ENCODE data around the gene KIZ. TPM values are rescaled to one million over a fixed set of nuclear protein-coding genes. Genes with fewer than 3 reads are reported as not detected.

Gene KIZ
- total RNA-seq, 1 donor from 2014 or later = 18.0 TPM

- CTCF ChIA-PET = no interaction called here
Observed at GRCh38 chr20:21273755-21274386, 148.0 kb downstream of the KIZ start.

GRCh38 chr20:21278829-21279228 lies 152.9 kb downstream of the KIZ start:
- intact Hi-C loops (cut with micrococcal nuclease) = no loop called here
- Mint-ChIP-seq H3K4me1 (no peaks in the 10 kb centered on the region), H3K4me3 (no peak overlapping the region), H3K27me3 (peaks cover 6% of the 10 kb centered on the region), H3K9me3 (peaks cover 3% of the 10 kb centered on the region), H3K27ac (no peak overlapping the region), H3K36me3 (ENCODE audit: low read depth) (no peaks in the 10 kb centered on the region)
- DNase-seq (no peak), ATAC-seq (ENCODE audit: low read depth) (no peak)
- ChIA-PET POLR2A (no interaction called here), CTCF (no interaction called here)
- TF ChIP-seq, protein P1, sequence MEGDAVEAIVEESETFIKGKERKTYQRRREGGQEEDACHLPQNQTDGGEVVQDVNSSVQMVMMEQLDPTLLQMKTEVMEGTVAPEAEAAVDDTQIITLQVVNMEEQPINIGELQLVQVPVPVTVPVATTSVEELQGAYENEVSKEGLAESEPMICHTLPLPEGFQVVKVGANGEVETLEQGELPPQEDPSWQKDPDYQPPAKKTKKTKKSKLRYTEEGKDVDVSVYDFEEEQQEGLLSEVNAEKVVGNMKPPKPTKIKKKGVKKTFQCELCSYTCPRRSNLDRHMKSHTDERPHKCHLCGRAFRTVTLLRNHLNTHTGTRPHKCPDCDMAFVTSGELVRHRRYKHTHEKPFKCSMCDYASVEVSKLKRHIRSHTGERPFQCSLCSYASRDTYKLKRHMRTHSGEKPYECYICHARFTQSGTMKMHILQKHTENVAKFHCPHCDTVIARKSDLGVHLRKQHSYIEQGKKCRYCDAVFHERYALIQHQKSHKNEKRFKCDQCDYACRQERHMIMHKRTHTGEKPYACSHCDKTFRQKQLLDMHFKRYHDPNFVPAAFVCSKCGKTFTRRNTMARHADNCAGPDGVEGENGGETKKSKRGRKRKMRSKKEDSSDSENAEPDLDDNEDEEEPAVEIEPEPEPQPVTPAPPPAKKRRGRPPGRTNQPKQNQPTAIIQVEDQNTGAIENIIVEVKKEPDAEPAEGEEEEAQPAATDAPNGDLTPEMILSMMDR (IDR thresholded peaks at IDR 0.05) = no peak

More at GRCh38 chr20:21273755-21274386, 148.0 kb downstream of the KIZ start:
- no peaks in the 10 kb centered on the region for H3K4me1 Mint-ChIP-seq
- ATAC-seq (ENCODE audit: low read depth) (no peak), DNase-seq (no peak)
- no peak overlapping the region for H3K4me3 Mint-ChIP-seq
- TF ChIP-seq, protein P1 (IDR thresholded peaks at IDR 0.05) = no peak
- no peak overlapping the region for H3K27ac Mint-ChIP-seq
- H3K9me3 Mint-ChIP-seq = no peaks in the 10 kb centered on the region
- peaks cover 9% of the 10 kb centered on the region for H3K27me3 Mint-ChIP-seq
- intact Hi-C loops (cut with micrococcal nuclease) = no loop called here
- POLR2A ChIA-PET = no interaction called here
- no peaks in the 10 kb centered on the region for H3K36me3 Mint-ChIP-seq (ENCODE audit: low read depth)

GRCh38 chr20:21279706-21280521 lies 154.0 kb downstream of the KIZ start:
- CTCF ChIA-PET = no interaction called here
- Mint-ChIP-seq H3K4me3 (no peak overlapping the region), H3K9me3 (peaks cover 3% of the 10 kb centered on the region), H3K36me3 (ENCODE audit: low read depth) (no peaks in the 10 kb centered on the region), H3K4me1 (no peaks in the 10 kb centered on the region), H3K27ac (no peak overlapping the region), H3K27me3 (peaks cover 9% of the 10 kb centered on the region)
- TF ChIP-seq, protein P1 (IDR thresholded peaks at IDR 0.05) = no peak
- no peak for DNase-seq
- intact Hi-C loops (cut with micrococcal nuclease) = no loop called here
- no peak for ATAC-seq (ENCODE audit: low read depth)
- POLR2A ChIA-PET = no interaction called here

DNA sequence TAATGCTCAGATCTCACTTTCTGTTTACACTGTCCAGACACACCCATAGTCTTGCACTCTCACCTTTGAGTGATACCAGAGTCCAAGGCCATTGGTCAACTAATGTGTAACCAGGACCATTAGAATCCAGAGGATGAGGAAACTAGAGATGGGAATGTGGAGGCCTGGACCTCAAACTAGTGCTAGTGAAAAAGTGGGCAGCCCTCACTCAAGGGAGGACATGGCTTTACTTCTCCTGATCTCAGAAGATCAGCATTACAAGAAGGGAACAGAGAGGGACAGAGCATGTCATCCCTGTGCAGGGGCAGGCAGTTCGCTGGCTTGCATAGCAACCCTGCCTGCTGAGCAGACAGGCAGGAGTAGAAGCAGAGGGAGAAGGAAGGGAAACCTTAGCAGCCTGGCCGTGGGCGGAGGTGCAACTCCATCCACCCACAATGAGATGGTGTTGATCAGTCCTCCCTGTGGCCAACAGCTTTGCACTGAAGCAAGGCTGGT lies 154.7 kb downstream of the KIZ start:
- ChIA-PET POLR2A (no interaction called here), CTCF (no interaction called here)
- TF ChIP-seq, protein P1 (IDR thresholded peaks at IDR 0.05) = no peak
- Mint-ChIP-seq H3K27ac (no peak overlapping the region), H3K4me1 (no peaks in the 10 kb centered on the region), H3K36me3 (ENCODE audit: low read depth) (no peaks in the 10 kb centered on the region), H3K27me3 (peaks cover 12% of the 10 kb centered on the region), H3K9me3 (peaks cover 4% of the 10 kb centered on the region), H3K4me3 (no peak overlapping the region)
- intact Hi-C loops (cut with micrococcal nuclease) = no loop called here
- ATAC-seq (ENCODE audit: low read depth) (no peak), DNase-seq (no peak)

DNA sequence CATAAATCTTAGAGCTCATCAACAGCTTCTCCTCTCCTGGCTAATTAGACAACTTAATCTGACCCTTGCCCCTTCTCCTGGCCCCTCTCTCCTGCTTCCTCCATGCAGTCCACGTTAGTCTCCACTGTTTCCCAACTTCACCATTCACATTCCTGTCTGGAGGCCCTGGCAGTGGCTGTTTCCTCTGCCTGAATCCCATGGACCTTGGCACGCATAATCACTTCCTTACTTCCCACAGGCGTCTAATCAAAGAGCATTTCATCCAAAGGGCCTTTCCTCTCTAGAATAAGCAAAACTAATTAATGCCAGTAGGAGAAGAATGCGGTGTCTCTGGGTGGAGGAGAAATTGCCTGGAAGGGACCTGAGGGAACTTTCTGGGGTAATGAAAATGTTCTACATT lies 160.9 kb downstream of the KIZ start:
- intact Hi-C loops (cut with micrococcal nuclease) = no loop called here
- DNase-seq (no peak), ATAC-seq (ENCODE audit: low read depth) (no peak)
- Mint-ChIP-seq H3K4me1 (no peaks in the 10 kb centered on the region), H3K27me3 (peaks cover 41% of the 10 kb centered on the region), H3K9me3 (peaks cover 9% of the 10 kb centered on the region), H3K27ac (no peak overlapping the region), H3K4me3 (no peak overlapping the region), H3K36me3 (ENCODE audit: low read depth) (no peaks in the 10 kb centered on the region)
- TF ChIP-seq, protein P1 (IDR thresholded peaks at IDR 0.05) = no peak
- CTCF ChIA-PET = no interaction called here
- POLR2A ChIA-PET = no interaction called here
